H1 (cell line): ENCODE results near the gene TMEM30A. TPM values are rescaled to one million over a fixed set of nuclear protein-coding genes. Genes with fewer than 3 reads are reported as not detected.

Source experiments
- CTCF ChIA-PET: fragments of 300-600 bp; sonication (Branson Sonifier 250); formaldehyde crosslinking; loops from one replicate; lab custom pipeline; 2021; ENCODE audit not compliant: partially characterized antibody; lab: Charles Lee
- POLR2A ChIA-PET: fragments of 300-600 bp; sonication (Branson Sonifier 250); formaldehyde crosslinking; loops from one replicate; lab custom pipeline; 2021; ENCODE audit warnings: inconsistent platforms; ENCODE audit not compliant: partially characterized antibody; lab: Charles Lee
- DNase-seq, 2 experiments: peaks; one replicate each; pipeline versions ENCODE4 v3.0.0 to v3.0.0-alpha.2; 2010 to 2022; ENCODE audit warnings: low spot score in 2 of 2, low read depth in 1 of 2, mixed read lengths in 1 of 2
- FAIRE-seq: peaks from 2 replicates; lab custom pipeline; 2011; peaks lifted over from hg19 to GRCh38; lab: Jason Lieb, UNC
- H2AFZ ChIP-seq: 2 replicates; pipeline ENCODE4 v1.8.1; 2012; ENCODE audit warnings: low read length, inconsistent platforms
- H2AK5ac ChIP-seq: 2 replicates; pipeline ENCODE4 v1.6.1; 2013; ENCODE audit warnings: low read depth, low read length
- H2BK120ac ChIP-seq: replicated peaks from 2 replicates; pipeline ENCODE3; 2013; ENCODE audit warnings: low read depth, low read length, inconsistent platforms
- H2BK12ac ChIP-seq: 2 replicates; pipeline ENCODE4 v1.6.1; 2013; ENCODE audit warnings: low read depth, low read length
- H2BK15ac ChIP-seq: 2 replicates; pipeline ENCODE4 v1.6.1; 2013; ENCODE audit warnings: low read length
- H2BK20ac ChIP-seq: 2 replicates; pipeline ENCODE4 v1.6.1; 2013; ENCODE audit warnings: low read length
- H2BK5ac ChIP-seq: 2 replicates; pipeline ENCODE4 v1.6.1; 2013; ENCODE audit warnings: low read depth, low read length
- H3K14ac ChIP-seq: 2 replicates; pipeline ENCODE4 v1.6.1; 2013; ENCODE audit warnings: inconsistent platforms; ENCODE audit not compliant: insufficient read length
- H3K18ac ChIP-seq: 2 replicates; pipeline ENCODE4 v1.6.1; 2013; ENCODE audit warnings: low read length; ENCODE audit errors: extremely low read depth
- H3K23ac ChIP-seq: 2 replicates; pipeline ENCODE4 v1.6.1; 2013; ENCODE audit warnings: inconsistent platforms; ENCODE audit not compliant: insufficient read length
- H3K23me2 ChIP-seq: 2 replicates; pipeline ENCODE4 v1.6.1; 2013; ENCODE audit warnings: low read depth, low read length
- H3K27ac ChIP-seq: 2 replicates; pipeline ENCODE4 v1.6.1; 2011; ENCODE audit warnings: low read depth, low read length, inconsistent platforms
- H3K27me3 ChIP-seq, 4 experiments: replicated peaks in 1 of 4; 1 replicate in 1 of 4; 2 replicates in 3 of 4; pipeline versions ENCODE4 v1.6.1 to v1.8.1; 2011 to 2013; ENCODE audit warnings: low read length in 3 of 4, mild to moderate bottlenecking in 3 of 4, inconsistent platforms in 2 of 4, mixed read lengths in 2 of 4, moderate library complexity in 1 of 4; ENCODE audit not compliant: control insufficient read depth in 3 of 4, insufficient read depth in 3 of 4; ENCODE audit errors: extremely low read depth in 1 of 4
- H3K36me3 ChIP-seq, 4 experiments: 2 replicates each; pipeline versions ENCODE4 v1.6.1 to v1.8.1; 2011 to 2013; ENCODE audit warnings: mild to moderate bottlenecking in 4 of 4, low read length in 3 of 4, moderate library complexity in 2 of 4, control low read depth in 1 of 4, inconsistent platforms in 1 of 4; ENCODE audit not compliant: insufficient read depth in 4 of 4, control insufficient read depth in 2 of 4
- H3K4ac ChIP-seq: replicated peaks from 2 replicates; pipeline ENCODE3; 2013; ENCODE audit warnings: low read length, low read depth, mixed read lengths, inconsistent platforms; ENCODE audit not compliant: insufficient read length
- H3K4me1 ChIP-seq, 4 experiments: replicated peaks in 1 of 4; 1 replicate in 1 of 4; 2 replicates in 3 of 4; pipeline versions ENCODE4 v1.6.1 to v1.8.1; 2011 to 2013; ENCODE audit warnings: low read length in 3 of 4, inconsistent platforms in 2 of 4, mixed read lengths in 1 of 4; ENCODE audit not compliant: insufficient read depth in 4 of 4, control insufficient read depth in 3 of 4
- H3K4me2 ChIP-seq, 2 experiments: 2 replicates each; pipeline versions ENCODE4 v1.6.1 to v1.8.1; 2011 to 2013; ENCODE audit warnings: low read depth in 2 of 2, low read length in 2 of 2, control low read depth in 1 of 2, inconsistent platforms in 1 of 2, mild to moderate bottlenecking in 1 of 2; ENCODE audit not compliant: insufficient read depth in 1 of 2
- H3K4me3 ChIP-seq, 4 experiments: fragments of 200-600, 300-600 bp in 1 of 4; sonication (generic), shearing (Covaris generic), sonication (Bioruptor Twin) in 1 of 4; 2 replicates each; pipeline versions ENCODE4 v1.5.1 to v1.8.1; 2011 to 2016; ENCODE audit warnings: low read length in 4 of 4, low read depth in 3 of 4, control low read depth in 2 of 4, inconsistent platforms in 2 of 4, mild to moderate bottlenecking in 2 of 4, mixed read lengths in 1 of 4, moderate library complexity in 1 of 4; ENCODE audit not compliant: insufficient read depth in 2 of 4; ENCODE audit errors: extremely low read depth in 1 of 4
- H3K56ac ChIP-seq: replicated peaks from 2 replicates; pipeline ENCODE3; 2013; ENCODE audit warnings: low read depth, mild to moderate bottlenecking, mixed read lengths, low read length, inconsistent platforms; ENCODE audit not compliant: insufficient read length
- H3K79me1 ChIP-seq: 2 replicates; pipeline ENCODE4 v1.6.1; 2013; ENCODE audit warnings: low read depth, low read length, control low read depth
- H3K79me2 ChIP-seq, 2 experiments: 2 replicates each; pipeline versions ENCODE4 v1.6.1 to v1.8.1; 2012 to 2013; ENCODE audit warnings: low read length in 2 of 2, mild to moderate bottlenecking in 2 of 2, inconsistent platforms in 1 of 2; ENCODE audit not compliant: insufficient read depth in 2 of 2, control insufficient read depth in 1 of 2
- H3K9ac ChIP-seq, 4 experiments: replicated peaks in 1 of 4; 1 replicate in 1 of 4; 2 replicates in 3 of 4; pipeline versions ENCODE4 v1.6.1 to v1.8.1; 2011 to 2013; ENCODE audit warnings: low read depth in 3 of 4, low read length in 3 of 4, control low read depth in 2 of 4, mild to moderate bottlenecking in 2 of 4, moderate library complexity in 2 of 4, inconsistent platforms in 1 of 4; ENCODE audit errors: extremely low read depth in 1 of 4
- H3K9me3 ChIP-seq, 2 experiments: 2 replicates each; pipeline versions ENCODE4 v1.6.1 to v1.8.1; 2012 to 2013; ENCODE audit warnings: mild to moderate bottlenecking in 2 of 2, moderate library complexity in 2 of 2, control low read depth in 1 of 2, inconsistent platforms in 1 of 2, low read depth in 1 of 2, low read length in 1 of 2, mixed read lengths in 1 of 2; ENCODE audit not compliant: insufficient read depth in 2 of 2
- H4K20me1 ChIP-seq, 2 experiments: replicated peaks in 1 of 2; 2 replicates each; pipeline versions ENCODE3 to v1.8.1; 2011 to 2013; ENCODE audit warnings: inconsistent platforms in 2 of 2, low read length in 2 of 2, mild to moderate bottlenecking in 1 of 2; ENCODE audit not compliant: insufficient read depth in 2 of 2, control insufficient read depth in 1 of 2
- H4K5ac ChIP-seq: 2 replicates; pipeline ENCODE4 v1.6.1; 2013; ENCODE audit warnings: low read length, low read depth, mixed read lengths, inconsistent platforms; ENCODE audit not compliant: insufficient read length
- H4K8ac ChIP-seq: 2 replicates; pipeline ENCODE4 v1.8.0; 2013; ENCODE audit warnings: mild to moderate bottlenecking, moderate library complexity, low read length, inconsistent platforms; ENCODE audit not compliant: insufficient read depth; ENCODE audit errors: extremely low read depth
- H4K91ac ChIP-seq: replicated peaks from 2 replicates; pipeline ENCODE3; 2013; ENCODE audit warnings: low read length, mixed read lengths, inconsistent platforms; ENCODE audit not compliant: insufficient read length
- SP1 ChIP-seq: IDR thresholded peaks from 2 replicates; pipeline ENCODE4 v1.6.1; 2011; ENCODE audit warnings: low read depth, low read length
- polyA plus RNA-seq, 7 experiments: library from polyadenylated mRNA; depleted of rRNA in 3 of 7; stranded (reverse) in 5 of 7; unstranded in 2 of 7; fragments of >200 nt in 5 of 7; fragments of 200-250 nt in 2 of 7; gene quantifications; 1 replicate in 5 of 7; 2 replicates in 1 of 7; 4 replicates in 1 of 7; pipeline versions ENCODE4 v1.2.1 to v1.2.3, GENCODE V29; 2011 to 2013; ENCODE audit warnings: missing spikeins in 2 of 7, mixed read lengths in 2 of 7
- total RNA-seq: library from RNA; stranded (reverse); fragmentation: NEBNext Ultra II Directional; extraction: Animal tissue kit (Norgen Biotek cat#: 25700); gene quantifications from 2 replicates; pipeline ENCODE4 v1.2.1, GENCODE V29; 2021
- TF ChIP-seq, protein P1 (sequence below), 3 experiments: IDR thresholded peaks; 1 replicate in 2 of 3; 2 replicates in 1 of 3; pipeline versions ENCODE4 v1.5.1 to v1.6.1; 2011; ENCODE audit warnings: low read length in 3 of 3, mild to moderate bottlenecking in 3 of 3, inconsistent platforms in 2 of 3, low read depth in 1 of 3, moderate library complexity in 1 of 3; ENCODE audit not compliant: insufficient read depth in 1 of 3; ENCODE audit errors: control extremely low read depth in 1 of 3

Gene TMEM30A
- total and polyA plus RNA-seq, 2 of the 8 experiments (the other 6 are each of a cell fraction or from before 2014, with no cell fraction given) = 10.5 to 71.0 TPM

DNA sequence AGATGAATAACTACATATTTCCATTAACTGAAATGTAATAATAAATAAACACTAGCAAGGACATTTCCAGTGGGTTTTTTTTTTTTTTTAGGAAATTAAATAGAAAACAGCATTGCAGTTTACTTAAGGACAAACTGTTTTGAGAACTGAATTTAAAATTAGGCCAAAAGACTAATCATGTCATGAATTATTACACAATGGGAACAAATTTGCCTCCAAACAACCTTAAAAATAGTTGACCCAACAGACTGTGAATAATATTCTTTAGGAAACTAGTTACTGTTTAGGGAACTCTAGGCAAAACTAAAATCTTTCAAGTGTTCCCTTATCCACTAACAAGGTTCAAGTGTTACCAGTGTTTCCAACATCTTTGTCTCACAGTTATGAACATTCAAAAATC lies 62.3 kb downstream of the TMEM30A start:
- H2AFZ ChIP-seq = no peak overlapping the region
- H2BK20ac ChIP-seq = no peak overlapping the region
- H2BK5ac ChIP-seq = no peak overlapping the region
- no peak overlapping the region for H3K4me2 ChIP-seq
- H3K79me2 ChIP-seq = no peaks in the 10 kb centered on the region
- H3K18ac ChIP-seq = no peak overlapping the region
- H3K36me3 ChIP-seq = no peaks in the 10 kb centered on the region
- no peak for DNase-seq
- no peak overlapping the region for H4K8ac ChIP-seq
- H4K20me1 ChIP-seq = no peaks in the 10 kb centered on the region
- no peak overlapping the region for H3K4ac ChIP-seq
- H4K91ac ChIP-seq = no peak overlapping the region
- no peak overlapping the region for H3K9ac ChIP-seq
- no peaks in the 10 kb centered on the region for H3K23me2 ChIP-seq
- POLR2A ChIA-PET = no interaction called here
- H3K23ac ChIP-seq = no peak overlapping the region
- H2BK120ac ChIP-seq = no peak overlapping the region
- H3K27ac ChIP-seq = no peak overlapping the region
- no peak overlapping the region for H2BK15ac ChIP-seq
- H3K14ac ChIP-seq = no peak overlapping the region
- CTCF ChIA-PET = interaction anchor here (5.6 kb wide), 1 partner anchor 13 kb away, joined by 48 read pairs; no protein-coding TSS in a partner anchor
- TF ChIP-seq, protein P1, sequence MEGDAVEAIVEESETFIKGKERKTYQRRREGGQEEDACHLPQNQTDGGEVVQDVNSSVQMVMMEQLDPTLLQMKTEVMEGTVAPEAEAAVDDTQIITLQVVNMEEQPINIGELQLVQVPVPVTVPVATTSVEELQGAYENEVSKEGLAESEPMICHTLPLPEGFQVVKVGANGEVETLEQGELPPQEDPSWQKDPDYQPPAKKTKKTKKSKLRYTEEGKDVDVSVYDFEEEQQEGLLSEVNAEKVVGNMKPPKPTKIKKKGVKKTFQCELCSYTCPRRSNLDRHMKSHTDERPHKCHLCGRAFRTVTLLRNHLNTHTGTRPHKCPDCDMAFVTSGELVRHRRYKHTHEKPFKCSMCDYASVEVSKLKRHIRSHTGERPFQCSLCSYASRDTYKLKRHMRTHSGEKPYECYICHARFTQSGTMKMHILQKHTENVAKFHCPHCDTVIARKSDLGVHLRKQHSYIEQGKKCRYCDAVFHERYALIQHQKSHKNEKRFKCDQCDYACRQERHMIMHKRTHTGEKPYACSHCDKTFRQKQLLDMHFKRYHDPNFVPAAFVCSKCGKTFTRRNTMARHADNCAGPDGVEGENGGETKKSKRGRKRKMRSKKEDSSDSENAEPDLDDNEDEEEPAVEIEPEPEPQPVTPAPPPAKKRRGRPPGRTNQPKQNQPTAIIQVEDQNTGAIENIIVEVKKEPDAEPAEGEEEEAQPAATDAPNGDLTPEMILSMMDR (IDR thresholded peaks at IDR 0.05; ENCODE audit: control extremely low read depth in 1 of 3, insufficient read depth in 1 of 3, low read depth in 1 of 3, low read length in 3 of 3) = no peak
- TF ChIP-seq SP1 = no peak
- no peak overlapping the region for H4K5ac ChIP-seq
- H3K56ac ChIP-seq = no peak overlapping the region
- H3K4me1 ChIP-seq = peaks cover 0 to 4% (median 0%) of the 10 kb centered on the region in 4 experiments; a peak in 1 of 7 replicates
- H3K4me3 ChIP-seq = no peak overlapping the region
- H3K27me3 ChIP-seq = no peaks in the 10 kb centered on the region
- no peaks in the 10 kb centered on the region for H3K79me1 ChIP-seq
- no peak for FAIRE-seq
- H2AK5ac ChIP-seq = no peak overlapping the region
- H2BK12ac ChIP-seq = no peak overlapping the region
- no peaks in the 10 kb centered on the region for H3K9me3 ChIP-seq
